Measurements from ENCODE around the gene S100A16. TPM values are rescaled to one million over a fixed set of nuclear protein-coding genes. Genes with fewer than 3 reads are reported as not detected.
"Not testable (repeated sequence)": the region's sequence is repeated elsewhere in the genome, so short reads cannot be mapped to it uniquely, and the experiment has no call there.

S100A16 gene
- total RNA-seq, 8 experiments from 2014 or later = 2.0 to 108 (median 7.0) TPM

DNA sequence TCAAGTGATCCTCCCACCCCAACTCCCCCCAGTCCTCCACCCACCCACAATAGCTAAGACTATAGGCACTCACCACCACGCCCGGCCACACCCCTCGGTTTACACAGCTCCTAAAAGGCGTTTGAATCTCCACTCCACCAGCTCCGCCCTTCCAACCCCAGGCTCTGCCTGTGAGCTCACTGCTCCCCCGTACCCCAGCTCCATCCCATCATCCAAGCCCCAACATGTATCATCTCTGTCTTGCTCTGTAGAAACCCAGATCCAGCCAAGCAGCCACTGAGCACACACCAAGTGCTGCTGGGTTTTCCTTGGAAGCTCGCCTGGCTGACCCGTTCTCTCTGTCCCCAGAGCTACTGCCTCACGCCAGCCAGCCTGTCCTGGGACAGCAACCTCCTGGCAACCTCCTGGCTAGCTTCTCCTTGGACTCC lies 35.3 kb downstream of the S100A16 start:
- peak in 2 of 8 experiments; percentile 28 to 66 for ATAC-seq (replicated peaks in 6 of 8)
- Histone ChIP-seq H3K27ac (no peak overlapping the region), H3K4me3 (no peak overlapping the region), H3K4me1 (replicated peaks in 1 of 2) (peaks cover 0 to 9% of the 10 kb centered on the region in 2 donors)
- in situ Hi-C loops (cut with MboI; ENCODE audit: low pct_unique_long_range_greater_than_20kb in 2 of 9, low sequenced_read_pairs in 9 of 9, unreplicated experiment in 9 of 9) = no loop called here
- 47 to 100% (median 79%) methylated on average over 1 to 8 of the region's 9 CpGs; no CpG with 5 or more reads in 6 of the 10 experiments for WGBS, 10 experiments

DNA sequence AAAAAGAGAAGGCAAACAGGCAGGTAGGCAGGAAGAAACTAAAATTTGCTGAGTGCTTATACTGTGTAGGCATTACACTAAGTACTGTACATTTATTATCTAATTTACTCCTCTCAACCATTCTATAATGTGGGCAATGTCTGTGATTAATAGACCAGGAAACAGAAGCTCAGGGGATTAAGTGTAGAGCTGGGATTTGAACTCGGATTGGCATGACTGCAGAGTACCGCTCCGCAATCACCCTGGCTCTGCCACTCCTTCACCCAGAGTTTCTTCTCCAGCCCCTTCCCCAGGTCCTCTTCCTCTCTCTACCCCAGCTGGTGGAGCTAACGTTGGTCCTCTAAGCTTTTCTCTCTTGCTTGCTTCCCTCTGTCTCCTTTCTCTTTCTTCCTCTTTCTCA lies 35.8 kb downstream of the S100A16 start:
- no peak for ATAC-seq (replicated peaks in 6 of 8)
- WGBS, 10 experiments = 64 to 100% (median 82%) methylated on average over 1 to 4 of the region's 4 CpGs; no CpG with 5 or more reads in 3 of the 10 experiments
- in situ Hi-C loops (cut with MboI; ENCODE audit: low pct_unique_long_range_greater_than_20kb in 2 of 9, low sequenced_read_pairs in 9 of 9, unreplicated experiment in 9 of 9) = no loop called here
- Histone ChIP-seq H3K27ac (no peak overlapping the region), H3K4me3 (no peak overlapping the region), H3K4me1 (replicated peaks in 1 of 2) (peaks cover 0 to 9% of the 10 kb centered on the region in 2 donors)

DNA sequence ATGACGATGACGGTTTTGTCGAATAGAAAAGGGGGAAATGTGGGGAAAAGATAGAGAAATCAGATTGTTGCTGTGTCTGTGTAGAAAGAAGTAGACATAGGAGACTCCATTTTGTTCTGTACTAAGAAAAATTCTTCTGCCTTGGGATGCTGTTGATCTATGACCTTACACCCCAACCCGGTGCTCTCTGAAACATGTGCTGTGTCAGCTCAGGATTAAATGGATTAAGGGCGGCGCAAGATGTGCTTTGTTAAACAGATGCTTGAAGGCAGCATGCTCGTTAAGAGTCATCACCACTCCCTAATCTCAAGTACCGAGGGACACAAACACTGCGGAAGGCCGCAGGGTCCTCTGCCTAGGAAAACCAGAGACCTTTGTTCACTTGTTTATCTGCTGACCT lies 37.4 kb downstream of the S100A16 start:
- H3K27ac ChIP-seq; in situ Hi-C loops (cut with MboI; ENCODE audit: low pct_unique_long_range_greater_than_20kb in 2 of 9, low sequenced_read_pairs in 9 of 9, unreplicated experiment in 9 of 9); ATAC-seq (replicated peaks in 6 of 8); H3K4me1 ChIP-seq (replicated peaks in 1 of 2); H3K4me3 ChIP-seq: not testable (repeated sequence)
- WGBS, 10 experiments = 95 to 100% (median 100%) methylated on average over 1 to 7 of the region's 10 CpGs; no CpG with 5 or more reads in 7 of the 10 experiments

DNA sequence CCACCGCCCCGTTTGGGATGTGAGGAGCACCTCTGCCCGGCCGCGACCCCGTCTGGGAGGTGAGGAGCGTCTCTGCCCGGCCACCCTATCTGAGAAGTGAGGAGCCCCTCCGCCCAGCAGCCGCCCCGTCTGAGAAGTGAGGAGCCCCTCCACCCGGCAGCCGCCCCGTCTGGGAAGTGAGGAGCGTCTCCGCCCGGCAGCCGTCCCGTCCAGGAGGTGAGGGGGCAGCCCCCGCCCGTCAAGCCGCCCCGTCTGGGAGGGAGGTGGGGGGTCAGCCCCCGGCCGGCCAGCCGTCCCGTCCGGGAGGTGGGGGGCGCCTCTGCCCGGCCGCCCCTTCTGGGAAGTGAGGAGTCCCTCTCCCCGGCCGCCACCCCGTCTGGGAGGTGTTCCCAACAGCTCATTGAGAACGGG lies 37.9 kb downstream of the S100A16 start:
- ATAC-seq (replicated peaks in 6 of 8); H3K4me1 ChIP-seq (replicated peaks in 1 of 2); H3K4me3 ChIP-seq; H3K27ac ChIP-seq; in situ Hi-C loops (cut with MboI; ENCODE audit: low pct_unique_long_range_greater_than_20kb in 2 of 9, low sequenced_read_pairs in 9 of 9, unreplicated experiment in 9 of 9): not testable (repeated sequence)
- 80 to 100% methylated on average over 1 to 2 of the region's 35 CpGs; no CpG with 5 or more reads in 8 of the 10 experiments for WGBS, 10 experiments

DNA sequence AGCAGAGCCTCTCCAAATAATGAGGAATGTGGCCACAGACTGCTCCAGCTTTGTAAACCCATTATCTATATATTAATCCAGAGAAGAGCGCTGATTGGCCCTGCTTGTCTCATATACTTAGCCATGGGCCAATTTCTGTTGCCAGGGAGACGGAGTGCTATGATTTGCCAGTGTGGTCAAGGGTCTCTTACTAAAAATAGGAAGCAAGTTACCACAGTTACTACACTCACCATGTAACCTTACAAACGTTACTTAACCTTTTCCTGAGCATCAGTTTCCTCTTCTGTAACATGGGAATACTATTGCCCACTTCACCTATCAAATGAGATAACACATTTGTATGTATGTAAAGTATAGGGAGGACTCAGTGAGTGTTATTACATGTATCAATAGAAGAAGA lies 39.6 kb downstream of the S100A16 start:
- peaks cover 2 to 8% of the 10 kb centered on the region in 2 donors for H3K4me1 ChIP-seq (replicated peaks in 1 of 2)
- 89 to 100% (median 96%) methylated on average over 1 to 3 of the region's 3 CpGs; no CpG with 5 or more reads in 3 of the 10 experiments for WGBS, 10 experiments
- no peak overlapping the region for H3K27ac ChIP-seq
- in situ Hi-C loops (cut with MboI; ENCODE audit: low pct_unique_long_range_greater_than_20kb in 2 of 9, low sequenced_read_pairs in 9 of 9, unreplicated experiment in 9 of 9) = no loop called here
- H3K4me3 ChIP-seq = no peak overlapping the region
- ATAC-seq (replicated peaks in 6 of 8) = no peak

DNA sequence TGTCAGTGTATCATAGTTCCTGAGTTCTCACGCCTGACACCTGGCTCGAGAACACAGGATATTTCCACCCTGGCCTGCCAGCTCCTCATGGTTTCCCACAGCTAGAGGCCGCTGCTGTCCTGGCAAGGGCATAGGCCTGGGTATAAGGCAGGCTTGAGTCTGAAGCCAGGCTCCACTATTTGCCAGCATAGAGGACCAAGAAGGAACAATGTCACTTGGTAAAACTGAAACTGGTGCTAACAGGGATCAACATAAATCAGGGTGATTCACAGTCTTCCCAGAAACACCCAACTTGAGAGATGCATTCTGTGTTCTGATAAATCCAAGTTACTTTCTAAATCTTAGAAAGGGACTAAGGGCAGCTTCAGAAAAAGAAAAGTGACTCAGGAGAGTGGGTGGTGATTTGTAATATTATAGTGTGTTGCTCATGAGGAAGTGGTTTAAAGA lies 40.3 kb downstream of the S100A16 start:
- in situ Hi-C loops (cut with MboI; ENCODE audit: low pct_unique_long_range_greater_than_20kb in 2 of 9, low sequenced_read_pairs in 9 of 9, unreplicated experiment in 9 of 9) = no loop called here
- Histone ChIP-seq H3K4me3 (no peak overlapping the region), H3K27ac (no peak overlapping the region), H3K4me1 (replicated peaks in 1 of 2) (peaks cover 2 to 11% of the 10 kb centered on the region in 2 donors)
- WGBS, 10 experiments = 0 to 50% (median 33%) methylated on average over 1 to 3 of the region's 3 CpGs; no CpG with 5 or more reads in 5 of the 10 experiments
- ATAC-seq (replicated peaks in 6 of 8) = peak; percentile 53 to 85 (median 78)

DNA sequence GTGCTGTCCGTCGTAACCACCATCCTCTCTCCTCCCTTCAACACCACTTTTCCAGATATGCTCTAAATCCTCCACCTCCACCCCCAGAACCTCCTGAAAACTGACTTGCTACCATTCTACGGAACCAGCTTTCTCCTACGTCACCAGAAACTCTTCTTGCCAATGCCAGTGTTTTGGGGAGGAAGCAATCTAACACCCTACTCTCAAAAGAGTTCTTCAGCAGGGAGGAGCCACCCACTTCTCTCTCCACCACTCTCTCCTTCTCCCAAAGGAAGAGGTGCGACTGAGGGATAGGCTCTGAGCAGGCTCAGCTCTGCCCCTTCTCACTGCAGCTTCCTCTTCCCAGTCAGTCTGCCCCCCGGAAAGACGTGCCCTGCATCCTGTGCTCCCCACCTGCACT lies 41.2 kb downstream of the S100A16 start:
- 78 to 100% (median 87%) methylated on average over 1 to 7 of the region's 7 CpGs; no CpG with 5 or more reads in 1 of the 10 experiments for WGBS, 10 experiments
- ATAC-seq (replicated peaks in 6 of 8) = no peak
- Histone ChIP-seq H3K4me3 (no peak overlapping the region), H3K4me1 (replicated peaks in 1 of 2) (peaks cover 6 to 13% of the 10 kb centered on the region in 2 donors), H3K27ac (no peak overlapping the region)
- in situ Hi-C loops (cut with MboI; ENCODE audit: low pct_unique_long_range_greater_than_20kb in 2 of 9, low sequenced_read_pairs in 9 of 9, unreplicated experiment in 9 of 9) = no loop called here

DNA sequence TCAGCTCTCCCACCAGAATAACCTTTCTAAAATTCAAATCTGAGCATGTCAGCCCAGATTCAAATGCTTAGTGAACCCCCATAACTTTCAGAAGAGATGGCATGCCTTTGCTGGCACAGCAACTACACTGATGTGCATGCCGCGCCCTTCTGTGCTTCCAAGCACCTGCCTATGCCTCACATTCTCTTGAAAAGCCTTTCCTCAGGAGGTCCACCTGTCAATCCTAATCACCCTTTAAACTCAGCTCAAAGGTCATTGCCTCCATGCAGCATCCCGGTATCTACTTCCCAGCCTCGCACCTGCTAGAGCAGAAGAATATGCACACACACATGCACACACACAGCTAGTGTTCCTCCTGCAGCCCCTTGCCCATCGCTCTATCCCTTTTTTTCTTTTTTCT lies 42.1 kb downstream of the S100A16 start:
- in situ Hi-C loops (cut with MboI; ENCODE audit: low pct_unique_long_range_greater_than_20kb in 2 of 9, low sequenced_read_pairs in 9 of 9, unreplicated experiment in 9 of 9) = no loop called here
- Histone ChIP-seq H3K4me1 (replicated peaks in 1 of 2) (peaks cover 14 to 21% of the 10 kb centered on the region in 2 donors), H3K27ac (no peak overlapping the region), H3K4me3 (no peak overlapping the region)
- no peak for ATAC-seq (replicated peaks in 6 of 8)
- WGBS, 10 experiments = 76 to 96% (median 88%) methylated on average over 2 to 5 of the region's 5 CpGs; no CpG with 5 or more reads in 2 of the 10 experiments

DNA sequence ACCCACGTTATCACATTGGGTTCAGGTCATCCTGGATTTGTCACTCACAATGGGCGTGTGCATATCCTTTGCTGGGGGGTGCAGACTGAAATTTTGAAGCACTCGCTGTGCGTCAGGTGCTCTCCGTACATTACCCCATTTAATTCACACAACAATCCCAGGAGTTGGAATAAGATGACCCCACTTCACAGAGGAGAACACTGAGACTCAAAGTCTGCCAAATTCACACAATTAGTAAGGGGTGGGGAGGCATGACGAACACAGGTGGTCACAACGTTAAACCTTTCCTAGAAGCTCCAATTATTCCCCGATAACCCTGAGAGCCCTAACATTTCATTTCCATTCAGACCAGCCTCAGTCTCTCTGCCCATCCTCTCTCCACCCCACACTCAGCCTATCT lies 43.5 kb downstream of the S100A16 start:
- H3K4me3 ChIP-seq = no peak overlapping the region
- WGBS, 10 experiments = 60 to 98% (median 88%) methylated on average over 1 to 7 of the region's 8 CpGs; no CpG with 5 or more reads in 4 of the 10 experiments
- in situ Hi-C loops (cut with MboI; ENCODE audit: low pct_unique_long_range_greater_than_20kb in 2 of 9, low sequenced_read_pairs in 9 of 9, unreplicated experiment in 9 of 9) = loop anchor here in 1 of 9 experiments (10.0 kb wide), 1 partner anchor 65 kb away; no protein-coding TSS in a partner anchor
- no peak for ATAC-seq (replicated peaks in 6 of 8)
- H3K4me1 ChIP-seq (replicated peaks in 1 of 2) = peaks cover 19 to 26% of the 10 kb centered on the region in 2 donors
- H3K27ac ChIP-seq = no peak overlapping the region

DNA sequence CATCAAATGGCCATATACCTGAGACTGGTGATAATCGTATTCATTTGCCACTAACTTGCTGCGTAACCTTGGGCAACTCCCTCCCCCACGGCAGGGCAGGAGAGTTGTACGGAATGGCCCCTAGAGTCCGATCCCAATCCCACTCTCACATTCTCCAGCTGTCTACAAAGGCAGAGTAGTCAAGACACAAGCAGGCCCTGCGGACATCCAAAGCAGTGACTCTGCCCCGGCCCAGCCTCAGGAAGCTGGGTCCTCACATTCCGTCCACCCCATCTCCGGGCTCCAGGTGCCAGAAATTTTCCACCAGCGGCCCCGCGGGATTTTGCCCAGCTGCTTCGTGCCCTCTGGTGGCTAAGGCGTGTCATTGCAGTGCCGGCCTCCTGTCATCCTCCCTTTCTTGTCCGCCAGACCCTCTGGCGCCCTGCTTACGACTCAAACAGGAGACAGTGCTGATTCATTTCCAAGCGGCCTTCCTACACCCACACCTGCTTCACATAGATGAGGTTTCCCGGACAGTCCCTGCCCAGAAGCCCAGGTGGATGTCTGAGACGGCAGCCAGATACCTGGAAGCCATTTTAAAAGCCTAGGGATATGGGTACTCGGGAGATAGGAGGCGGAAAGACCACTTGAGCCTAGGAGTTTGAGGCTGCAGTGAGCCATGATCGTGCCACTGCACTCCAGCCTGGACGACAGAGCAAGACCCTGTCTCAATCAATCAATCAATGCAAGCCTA lies 44.4 kb downstream of the S100A16 start:
- Histone ChIP-seq H3K4me1 (replicated peaks in 1 of 2) (peaks cover 19 to 26% of the 10 kb centered on the region in 2 donors), H3K27ac (no peak overlapping the region), H3K4me3 (no peak overlapping the region)
- in situ Hi-C loops (cut with MboI; ENCODE audit: low pct_unique_long_range_greater_than_20kb in 2 of 9, low sequenced_read_pairs in 9 of 9, unreplicated experiment in 9 of 9) = loop anchor here in 1 of 9 experiments (10.0 kb wide), 1 partner anchor 64 kb away; no protein-coding TSS in a partner anchor
- ATAC-seq (replicated peaks in 6 of 8) = peak; percentile 11 to 48 (median 22)
- 0 to 37% (median 20%) methylated on average over 2 to 12 of the region's 25 CpGs; no CpG with 5 or more reads in 1 of the 10 experiments for WGBS, 10 experiments

DNA sequence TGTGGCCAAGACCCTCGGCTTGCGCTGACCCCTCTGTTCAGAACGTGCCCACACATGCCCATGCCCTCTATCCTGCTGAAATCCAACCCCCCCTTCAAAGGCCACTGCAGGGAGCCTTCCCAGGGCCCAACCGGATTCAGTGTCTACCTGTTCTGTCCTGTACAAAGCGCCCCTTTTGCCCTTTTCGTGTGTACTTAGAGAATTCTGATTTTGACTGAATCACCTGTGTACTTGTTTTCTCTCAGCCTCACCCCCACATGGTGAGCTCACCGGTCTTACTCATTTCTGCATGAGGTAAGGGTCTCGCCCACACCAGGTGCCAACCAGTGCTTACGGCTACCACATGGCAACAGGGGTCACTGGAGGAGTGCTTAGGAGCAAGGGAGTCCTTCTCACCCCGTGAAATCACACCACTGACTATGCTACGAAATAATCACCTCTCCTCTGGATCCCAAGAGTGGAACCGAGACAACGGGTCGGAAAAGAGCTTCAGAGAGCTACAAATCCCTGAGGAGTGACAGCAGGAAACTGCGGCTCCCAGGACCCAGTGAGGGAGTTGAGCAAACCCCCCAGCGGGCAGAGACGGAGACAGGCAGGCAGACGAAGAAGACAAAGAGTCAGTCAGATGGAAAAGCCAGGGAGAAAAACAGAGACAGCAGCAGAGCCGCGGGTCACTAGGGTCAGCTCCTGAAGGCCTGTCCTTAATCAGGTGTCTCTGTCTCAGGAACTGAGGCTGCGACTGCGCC lies 45.1 kb downstream of the S100A16 start:
- WGBS, 10 experiments = 40 to 95% (median 77%) methylated on average over 2 to 19 of the region's 22 CpGs; no CpG with 5 or more reads in 2 of the 10 experiments
- no peak overlapping the region for H3K4me3 ChIP-seq
- peak in 1 of 8 experiments; percentile 1 for ATAC-seq (replicated peaks in 6 of 8)
- in situ Hi-C loops (cut with MboI; ENCODE audit: low pct_unique_long_range_greater_than_20kb in 2 of 9, low sequenced_read_pairs in 9 of 9, unreplicated experiment in 9 of 9) = loop anchor here in 1 of 9 experiments (10.0 kb wide), 1 partner anchor 63 kb away; no protein-coding TSS in a partner anchor
- peaks cover 19 to 26% of the 10 kb centered on the region in 2 donors for H3K4me1 ChIP-seq (replicated peaks in 1 of 2)
- no peak overlapping the region for H3K27ac ChIP-seq

DNA sequence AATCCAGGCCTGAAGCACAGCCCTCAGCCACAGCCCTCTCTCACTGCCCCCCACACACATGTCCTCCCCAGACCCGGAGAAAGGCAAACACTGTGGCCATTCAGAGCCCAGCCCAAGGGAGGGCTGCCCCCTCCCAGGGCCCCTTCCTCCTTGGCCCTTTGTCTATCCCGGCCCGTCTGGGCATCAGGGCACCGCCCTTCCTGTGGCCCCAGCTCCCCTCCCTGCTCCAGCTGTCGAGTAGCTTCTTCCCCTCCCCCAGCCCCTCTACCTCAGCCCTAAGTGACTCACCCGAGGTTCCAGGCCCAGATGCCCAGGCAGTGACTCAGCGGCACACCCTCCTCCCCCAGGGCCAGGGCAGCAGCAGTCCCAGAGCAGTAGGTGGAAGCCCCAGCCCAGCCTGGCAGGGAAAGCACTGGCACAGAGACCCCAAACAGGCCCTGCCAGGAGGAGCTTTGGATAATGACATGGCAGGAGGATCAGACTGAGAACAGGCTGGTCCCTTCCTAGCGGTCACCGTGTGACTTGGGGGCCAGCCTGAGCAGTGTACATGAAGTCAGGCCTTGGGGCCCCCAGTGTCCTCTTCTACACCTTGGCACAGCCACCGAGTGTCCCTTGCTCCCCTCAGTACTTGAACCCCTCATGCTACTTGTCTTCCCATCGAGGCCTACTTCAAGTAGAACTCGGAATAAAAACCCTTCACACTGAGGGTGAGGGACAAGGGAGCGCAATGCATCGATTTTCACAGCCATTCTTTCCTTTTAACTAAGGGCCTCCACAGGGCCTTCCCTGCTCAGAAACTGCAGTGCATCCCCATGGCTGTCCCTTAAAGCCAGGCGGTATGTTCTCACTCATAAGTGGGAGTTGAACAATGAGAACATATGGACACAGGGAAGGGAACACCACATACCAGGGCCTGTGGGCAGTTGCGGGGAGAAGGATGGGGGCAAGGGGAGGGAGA lies 46.2 kb downstream of the S100A16 start:
- Histone ChIP-seq H3K4me1 (replicated peaks in 1 of 2) (peaks cover 19 to 26% of the 10 kb centered on the region in 2 donors), H3K27ac (peak overlapping the region in 1 of 2 donors; percentile 20), H3K4me3 (no peak overlapping the region)
- WGBS, 10 experiments = 0 to 88% (median 56%) methylated on average over 2 to 10 of the region's 16 CpGs; no CpG with 5 or more reads in 2 of the 10 experiments
- ATAC-seq (replicated peaks in 6 of 8) = peak; percentile 76 to 92 (median 89)
- in situ Hi-C loops (cut with MboI; ENCODE audit: low pct_unique_long_range_greater_than_20kb in 2 of 9, low sequenced_read_pairs in 9 of 9, unreplicated experiment in 9 of 9) = loop anchor here in 1 of 9 experiments (10.0 kb wide), 1 partner anchor 62 kb away; no protein-coding TSS in a partner anchor

Measured in motor neuron (in vitro differentiated cells).